ENCODE results near the gene PSORS1C2. TPM values are rescaled to one million over a fixed set of nuclear protein-coding genes. Genes with fewer than 3 reads are reported as not detected.
"Not testable (repeated sequence)": the region's sequence is repeated elsewhere in the genome, so short reads cannot be mapped to it uniquely, and the experiment has no call there.

Gene PSORS1C2
- total RNA-seq, 2 donors from 2014 or later: not detected

- peak; percentile 21 for ATAC-seq
These were observed 30.4 kb upstream of the PSORS1C2 start for GRCh38 chr6:31169123-31169857.

GRCh38 chr6:31168606-31169005 is 29.7 kb upstream of the PSORS1C2 start:
- ATAC-seq (no peak), DNase-seq (no peak)
- intact Hi-C loops (cut with DNase I, micrococcal nuclease): no loop called here

More at GRCh38 chr6:31169123-31169857, 30.4 kb upstream of the PSORS1C2 start:
- DNase-seq: no peak
- intact Hi-C loops (cut with DNase I, micrococcal nuclease): no loop called here

GRCh38 chr6:31165986-31166385 is 27.1 kb upstream of the PSORS1C2 start:
- DNase-seq: no peak
- ATAC-seq: no peak
- intact Hi-C loops (cut with DNase I, micrococcal nuclease): no loop called here

GRCh38 chr6:31165064-31165832 is 26.4 kb upstream of the PSORS1C2 start:
- intact Hi-C loops (cut with DNase I, micrococcal nuclease); ATAC-seq; DNase-seq: not testable (repeated sequence)

DNA sequence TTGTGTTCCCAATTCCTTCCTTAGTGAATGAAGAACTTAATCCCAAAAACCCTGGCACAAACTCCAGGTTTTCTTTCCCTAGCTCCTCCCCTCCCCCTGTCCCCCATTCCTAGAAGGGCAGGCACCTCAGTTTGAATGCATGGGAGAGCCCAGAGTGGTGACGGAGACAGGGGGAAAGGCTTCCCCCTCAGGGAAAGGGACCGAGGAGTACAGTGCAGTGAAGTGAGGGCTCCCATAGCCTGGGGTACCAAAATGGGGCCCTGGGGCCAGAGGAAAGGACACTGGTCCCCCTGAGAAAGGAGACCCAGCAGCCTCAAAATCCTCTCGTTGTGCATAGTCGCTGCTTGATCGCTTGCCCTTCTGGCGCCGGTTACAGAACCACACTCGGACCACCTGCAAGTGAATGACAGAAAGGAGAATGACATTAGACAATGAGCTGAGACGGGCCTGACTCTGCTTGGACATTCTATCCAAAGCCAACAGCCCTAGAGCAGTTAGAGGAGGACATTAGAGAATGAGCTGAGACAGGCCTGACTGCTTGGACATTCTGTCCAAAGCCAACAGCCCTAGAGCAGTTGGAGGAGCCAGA is 25.7 kb upstream of the PSORS1C2 start:
- DNase-seq; intact Hi-C loops (cut with DNase I, micrococcal nuclease): not testable (repeated sequence)

DNA sequence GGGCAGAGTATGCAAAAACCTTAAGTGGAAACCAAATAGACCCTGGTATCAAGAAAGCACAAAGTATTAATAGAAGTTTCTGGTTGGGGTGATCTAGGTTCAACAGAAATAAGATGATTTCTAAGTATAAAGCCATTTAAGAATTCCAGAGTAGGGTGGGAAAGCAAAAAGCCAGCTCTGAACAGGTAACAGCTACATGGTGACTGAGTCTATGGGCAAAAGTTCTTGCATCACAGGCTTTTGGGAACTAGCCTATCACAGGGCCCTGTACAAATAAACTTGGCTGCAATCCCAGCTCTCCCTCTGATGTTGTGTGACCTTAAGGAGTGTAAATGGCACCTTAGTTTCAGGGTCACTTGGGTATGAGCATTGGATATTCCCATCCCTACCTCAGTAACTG is 25.1 kb upstream of the PSORS1C2 start:
- DNase-seq (no peak), ATAC-seq (no peak)
- intact Hi-C loops (cut with DNase I, micrococcal nuclease): no loop called here

More for the DNA sequence above, 25.7 kb upstream of the PSORS1C2 start:
- ATAC-seq: not testable (repeated sequence)

DNA sequence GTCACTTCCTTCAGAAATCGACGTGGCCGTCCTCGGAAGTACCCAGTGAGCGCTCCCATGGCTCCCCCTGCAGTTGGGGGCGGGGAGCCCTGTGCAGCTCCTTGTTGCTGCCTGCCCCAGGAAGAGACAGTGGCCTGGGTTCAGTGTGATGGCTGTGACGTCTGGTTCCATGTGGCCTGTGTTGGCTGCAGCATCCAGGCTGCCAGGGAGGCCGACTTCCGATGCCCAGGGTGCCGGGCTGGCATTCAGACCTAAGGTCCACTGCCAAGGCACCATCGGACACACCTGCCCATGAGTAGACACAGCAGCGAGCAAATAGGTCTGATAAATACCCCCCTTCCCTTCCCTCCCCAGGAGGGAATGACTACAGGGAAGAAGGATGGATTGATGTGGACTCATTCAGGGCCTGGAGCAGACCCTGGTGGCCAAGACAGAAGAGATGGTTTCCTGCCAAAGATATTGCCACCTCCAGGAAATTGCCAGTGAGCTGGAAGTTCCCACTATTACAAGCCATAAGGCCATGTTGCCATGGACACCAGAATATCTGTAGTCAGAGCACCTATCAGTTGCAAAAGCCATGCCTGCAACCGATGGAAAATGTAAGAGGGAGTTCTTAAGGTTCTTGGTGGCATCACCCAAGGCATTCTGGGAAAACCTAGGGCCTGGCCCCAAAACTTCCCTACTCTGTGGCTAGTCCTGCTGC is 23.7 kb upstream of the PSORS1C2 start:
- intact Hi-C loops (cut with DNase I, micrococcal nuclease): no loop called here
- no peak for ATAC-seq

GRCh38 chr6:31161216-31162126 is 22.6 kb upstream of the PSORS1C2 start:
- intact Hi-C loops (cut with DNase I, micrococcal nuclease): no loop called here
- ATAC-seq: no peak
- DNase-seq: no peak

More for the DNA sequence above, 23.7 kb upstream of the PSORS1C2 start:
- no peak for DNase-seq

- peak; percentile 4 for ATAC-seq
- intact Hi-C loops (cut with DNase I, micrococcal nuclease): no loop called here
- peak in 1 of 2 donors; percentile 43 for DNase-seq
These were observed 20.3 kb upstream of the PSORS1C2 start for GRCh38 chr6:31158863-31159855.

DNA sequence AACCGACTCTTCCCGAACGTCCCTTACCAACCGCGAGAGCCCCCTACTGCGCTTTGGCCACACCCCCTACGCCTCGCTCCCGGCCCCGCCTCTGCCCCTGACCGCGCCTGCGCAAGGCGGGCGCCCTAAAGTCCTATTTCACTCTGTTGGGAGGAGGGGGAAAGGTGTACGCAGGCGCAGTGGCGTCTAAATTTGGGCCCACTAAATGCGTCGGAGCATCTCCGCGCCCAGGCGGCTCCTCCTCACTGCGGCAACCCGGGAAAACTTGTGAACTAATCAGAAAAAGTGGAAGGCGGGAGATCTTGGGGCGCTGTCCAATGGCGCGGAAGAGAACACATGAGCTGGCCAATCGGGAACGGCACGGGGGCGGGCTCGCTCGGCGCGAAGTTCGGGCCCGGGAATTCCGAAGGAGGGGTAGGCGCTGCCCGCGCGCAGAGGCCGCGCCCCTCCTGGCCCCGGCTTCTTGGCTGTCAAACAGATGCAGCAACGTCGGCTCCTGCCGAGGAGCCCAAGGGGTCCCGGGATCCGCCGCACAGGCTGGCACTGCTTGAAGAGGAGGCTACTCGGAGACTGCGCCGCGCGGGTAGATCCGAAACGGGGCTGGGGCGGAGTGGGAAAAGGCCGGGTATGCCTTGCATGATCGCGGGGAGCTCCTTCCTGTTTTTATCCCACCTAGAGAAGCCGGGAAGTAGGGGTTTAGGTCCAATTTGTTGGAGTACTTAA is 19.4 kb upstream of the PSORS1C2 start, which contains the start of gene TCF19:
TSS of gene TCF19 (plus strand) at position 450 of the 723 bp plus-strand sequence. CDS start 881 bp downstream, outside the sequence.
- intact Hi-C loops (cut with DNase I, micrococcal nuclease): no loop called here
- ATAC-seq (peak; percentile 94), DNase-seq (peak; percentile 99)

DNA sequence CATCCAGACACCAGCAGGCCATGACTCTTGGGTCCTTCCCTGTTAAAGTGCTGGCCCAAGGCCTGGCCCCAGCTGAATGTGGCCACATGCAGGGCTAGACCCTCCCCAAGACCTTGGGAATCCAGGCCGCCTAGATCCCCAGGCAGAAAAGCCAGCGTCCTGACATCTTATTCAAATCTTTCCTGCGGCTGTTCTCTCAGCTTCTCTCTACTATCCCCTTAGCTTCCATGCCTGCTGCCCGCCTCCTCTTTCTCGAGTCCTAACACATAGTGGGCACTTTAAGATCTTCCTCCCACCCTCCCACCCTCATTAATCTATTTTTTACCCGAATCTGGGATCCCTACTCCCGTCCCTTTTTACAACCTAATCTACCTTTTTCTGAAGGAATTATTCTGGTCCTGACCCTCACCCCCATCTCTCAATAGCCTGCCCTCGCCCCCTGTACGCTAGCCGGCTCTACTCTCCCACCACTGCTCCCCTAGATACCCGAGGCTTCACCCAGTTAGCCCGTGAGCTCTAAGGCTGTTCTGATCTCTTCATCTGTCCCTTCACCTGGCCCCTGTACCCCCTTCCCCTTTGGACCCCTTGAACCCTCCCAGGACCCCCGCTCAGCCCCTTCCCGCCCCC is 18.8 kb upstream of the PSORS1C2 start, which contains the start of gene CCHCR1:
TSS of gene CCHCR1 (minus strand) at position 290 of the 627 bp plus-strand sequence. CDS start at position 88, 202 bp downstream.
- ATAC-seq: peak; percentile 29
- no peak for DNase-seq
- intact Hi-C loops (cut with DNase I, micrococcal nuclease): no loop called here

DNA sequence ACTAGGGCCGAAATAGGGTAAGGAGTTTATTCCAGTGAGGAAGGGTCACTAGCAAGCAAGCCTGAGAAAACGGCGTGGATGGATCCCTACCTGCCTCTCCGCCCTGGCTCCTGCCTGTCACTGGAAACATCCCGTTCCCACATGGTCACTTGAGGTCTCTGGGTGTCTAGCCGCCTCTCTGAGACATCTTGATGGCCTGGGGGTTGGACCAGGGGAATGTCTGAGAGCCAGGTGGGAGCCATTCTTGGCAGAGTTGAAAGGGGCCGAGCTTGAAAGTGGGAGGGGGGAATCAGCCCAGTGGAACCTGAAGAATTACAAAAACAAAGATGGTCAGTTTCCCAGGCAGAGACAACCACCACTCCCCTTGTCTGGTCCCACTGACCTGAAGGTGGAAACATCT is 17.8 kb upstream of the PSORS1C2 start:
- no peak for DNase-seq
- ATAC-seq: no peak
- intact Hi-C loops (cut with DNase I, micrococcal nuclease): no loop called here

- ATAC-seq (no peak), DNase-seq (no peak)
- intact Hi-C loops (cut with DNase I, micrococcal nuclease): no loop called here
These were observed 15.6 kb upstream of the PSORS1C2 start for GRCh38 chr6:31154436-31154835.

DNA sequence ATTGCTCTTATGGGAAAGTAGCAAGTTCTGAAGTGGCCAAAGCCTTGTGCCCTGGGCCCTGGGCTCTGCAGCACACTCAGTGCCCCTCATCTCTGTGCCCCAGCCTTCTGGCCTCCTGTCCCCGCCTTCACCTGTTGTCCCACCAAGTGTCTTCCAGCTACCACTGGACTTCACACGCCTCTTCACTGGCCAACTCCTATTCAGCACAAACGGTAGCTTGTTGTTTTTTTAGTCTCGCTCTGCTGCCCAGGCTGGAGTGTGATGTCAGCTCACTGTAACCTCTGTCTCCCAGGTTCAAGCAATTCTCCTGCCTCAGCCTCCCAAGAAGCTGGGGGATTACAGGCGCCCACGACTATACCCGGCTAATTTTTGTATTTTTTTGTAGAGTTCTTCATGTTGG is 13.9 kb upstream of the PSORS1C2 start:
- ATAC-seq (no peak), DNase-seq (no peak)
- intact Hi-C loops (cut with DNase I, micrococcal nuclease): no loop called here

DNA sequence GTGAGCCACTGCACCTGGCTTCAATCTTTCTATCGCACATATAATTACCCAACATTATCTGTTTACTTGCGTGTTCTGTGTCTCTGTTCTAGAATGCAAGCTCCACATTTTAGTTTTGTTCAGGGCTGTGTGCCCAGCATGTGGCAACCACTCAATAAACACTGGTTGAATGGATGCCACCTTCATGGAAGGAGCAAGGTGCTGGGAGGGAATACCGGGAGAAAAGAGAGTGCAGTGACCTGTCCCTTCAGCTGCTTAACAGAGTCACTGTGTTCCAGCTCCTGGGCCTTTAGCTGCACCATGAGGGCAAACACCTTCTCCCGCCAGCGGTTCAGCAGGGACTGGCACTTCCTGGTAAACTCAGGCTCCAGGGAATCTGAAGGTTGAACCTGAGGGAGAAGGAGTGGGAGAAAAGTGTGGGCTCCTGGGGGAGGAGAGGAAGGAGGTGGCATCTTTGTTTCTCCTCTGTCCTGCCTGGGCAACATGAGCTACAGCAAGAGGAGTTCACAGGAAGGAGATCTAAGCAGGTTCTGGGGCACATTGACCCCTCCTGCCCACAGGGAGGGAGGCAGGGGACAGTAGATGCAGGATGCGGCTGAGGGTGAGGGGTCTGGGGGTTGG is 11.1 kb upstream of the PSORS1C2 start:
- no peak for DNase-seq
- intact Hi-C loops (cut with DNase I, micrococcal nuclease): no loop called here
- no peak for ATAC-seq
